Measurements from ENCODE around the gene FMO4.

GRCh38 chr1:171346881-171347280, 32.9 kb downstream of the FMO4 start:
- TF ChIP-seq CTCF (IDR thresholded peaks at IDR 0.05; ENCODE audit: extremely low read depth in 1 of 2, insufficient read depth in 1 of 2, low read depth in 1 of 2, low read length in 2 of 2) (no peak), POLR2A (IDR thresholded peaks at IDR 0.05; ENCODE audit: low read depth, low read length) (no peak), MYC (IDR thresholded peaks at IDR 0.05; ENCODE audit: low read depth, low read length) (no peak), EZH2 (IDR thresholded peaks at IDR 0.05; ENCODE audit: borderline replicate concordance, low read depth, low read length, severe bottlenecking) (no peak), POLR2AphosphoS5 (IDR thresholded peaks at IDR 0.05; ENCODE audit: insufficient read depth, low read depth, low read length) (no peak), GATA2 (IDR thresholded peaks at IDR 0.05; ENCODE audit: insufficient read depth, insufficient read length, low read depth, low read length) (no peak), MAX (IDR thresholded peaks at IDR 0.05; ENCODE audit: insufficient read depth, insufficient read length) (no peak), JUN (IDR thresholded peaks at IDR 0.05; ENCODE audit: borderline replicate concordance, insufficient read depth, insufficient read length, low read depth) (no peak)
